ENCODE results near the gene METTL25B.

- TF ChIP-seq POLR2A (IDR thresholded peaks at IDR 0.05; ENCODE audit: low read length) (no peak), GATA1 (IDR thresholded peaks at IDR 0.05; ENCODE audit: low read depth, low read length) (no peak)
Measured at GRCh38 chr1:156767879-156768604, 39.8 kb downstream of the METTL25B start.

Data from erythroblast (primary cell).